ENCODE results near the gene PLXNA4. TPM values are rescaled to one million over a fixed set of nuclear protein-coding genes. Genes with fewer than 3 reads are reported as not detected.

PLXNA4 gene
- total and polyA plus RNA-seq, 8 donors, result 0.15 to 12.8 (median 1.6) TPM

GRCh38 chr7:132214452-132214851, 361.8 kb downstream of the PLXNA4 start:
- intact Hi-C loops (cut with DNase I; ENCODE audit: low total_unique reads), result no loop called here
- TF ChIP-seq EP300 (IDR thresholded peaks at IDR 0.05), result no peak
- TF ChIP-seq, protein P1, sequence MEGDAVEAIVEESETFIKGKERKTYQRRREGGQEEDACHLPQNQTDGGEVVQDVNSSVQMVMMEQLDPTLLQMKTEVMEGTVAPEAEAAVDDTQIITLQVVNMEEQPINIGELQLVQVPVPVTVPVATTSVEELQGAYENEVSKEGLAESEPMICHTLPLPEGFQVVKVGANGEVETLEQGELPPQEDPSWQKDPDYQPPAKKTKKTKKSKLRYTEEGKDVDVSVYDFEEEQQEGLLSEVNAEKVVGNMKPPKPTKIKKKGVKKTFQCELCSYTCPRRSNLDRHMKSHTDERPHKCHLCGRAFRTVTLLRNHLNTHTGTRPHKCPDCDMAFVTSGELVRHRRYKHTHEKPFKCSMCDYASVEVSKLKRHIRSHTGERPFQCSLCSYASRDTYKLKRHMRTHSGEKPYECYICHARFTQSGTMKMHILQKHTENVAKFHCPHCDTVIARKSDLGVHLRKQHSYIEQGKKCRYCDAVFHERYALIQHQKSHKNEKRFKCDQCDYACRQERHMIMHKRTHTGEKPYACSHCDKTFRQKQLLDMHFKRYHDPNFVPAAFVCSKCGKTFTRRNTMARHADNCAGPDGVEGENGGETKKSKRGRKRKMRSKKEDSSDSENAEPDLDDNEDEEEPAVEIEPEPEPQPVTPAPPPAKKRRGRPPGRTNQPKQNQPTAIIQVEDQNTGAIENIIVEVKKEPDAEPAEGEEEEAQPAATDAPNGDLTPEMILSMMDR (IDR thresholded peaks at IDR 0.05), result no peak
- no peak for TF ChIP-seq POLR2A (IDR thresholded peaks at IDR 0.05)
- no peak for TF ChIP-seq POLR2AphosphoS5 (IDR thresholded peaks at IDR 0.05)
- 65 to 83% (median 76%) methylated on average over 6 of the region's 6 CpGs for WGBS, 5 donors

GRCh38 chr7:132213583-132213982, 362.7 kb downstream of the PLXNA4 start:
- DNase-seq, result no peak

More at GRCh38 chr7:132214452-132214851, 361.8 kb downstream of the PLXNA4 start:
- Histone ChIP-seq H3K27me3 (no peaks in the 10 kb centered on the region), H3K27ac (no peak overlapping the region), H3K4me1 (no peaks in the 10 kb centered on the region), H3K36me3 (no peaks in the 10 kb centered on the region), H3K4me3 (no peak overlapping the region), H3K9me3 (no peaks in the 10 kb centered on the region)
- no peak for DNase-seq

GRCh38 chr7:132211971-132212370, 364.3 kb downstream of the PLXNA4 start:
- no peaks in the 10 kb centered on the region for H3K27me3 ChIP-seq
- 81 to 100% (median 97%) methylated on average over 3 to 4 of the region's 4 CpGs for WGBS, 5 donors
- no peak overlapping the region for H3K27ac ChIP-seq
- DNase-seq, result no peak
- peaks cover 0 to 6% (median 0%) of the 10 kb centered on the region in 4 donors for H3K36me3 ChIP-seq
- no peak for TF ChIP-seq POLR2AphosphoS5 (IDR thresholded peaks at IDR 0.05)
- TF ChIP-seq, protein P1 (IDR thresholded peaks at IDR 0.05), result no peak
- no peak for TF ChIP-seq POLR2A (IDR thresholded peaks at IDR 0.05)
- no peak for TF ChIP-seq EP300 (IDR thresholded peaks at IDR 0.05)
- H3K4me3 ChIP-seq, result no peak overlapping the region
- intact Hi-C loops (cut with DNase I; ENCODE audit: low total_unique reads), result no loop called here
- H3K4me1 ChIP-seq, result no peaks in the 10 kb centered on the region
- no peaks in the 10 kb centered on the region for H3K9me3 ChIP-seq

More at GRCh38 chr7:132213583-132213982, 362.7 kb downstream of the PLXNA4 start:
- Histone ChIP-seq H3K27ac (no peak overlapping the region), H3K4me1 (no peaks in the 10 kb centered on the region), H3K9me3 (no peaks in the 10 kb centered on the region), H3K4me3 (no peak overlapping the region), H3K36me3 (peaks cover 0 to 2% (median 0%) of the 10 kb centered on the region in 4 donors), H3K27me3 (no peaks in the 10 kb centered on the region)
- intact Hi-C loops (cut with DNase I; ENCODE audit: low total_unique reads), result no loop called here
- 73 to 88% (median 85%) methylated on average over 5 of the region's 5 CpGs for WGBS, 5 donors
- TF ChIP-seq, protein P1 (IDR thresholded peaks at IDR 0.05), result no peak
- TF ChIP-seq POLR2A (IDR thresholded peaks at IDR 0.05) (no peak), EP300 (IDR thresholded peaks at IDR 0.05) (no peak), POLR2AphosphoS5 (IDR thresholded peaks at IDR 0.05) (no peak)

DNA sequence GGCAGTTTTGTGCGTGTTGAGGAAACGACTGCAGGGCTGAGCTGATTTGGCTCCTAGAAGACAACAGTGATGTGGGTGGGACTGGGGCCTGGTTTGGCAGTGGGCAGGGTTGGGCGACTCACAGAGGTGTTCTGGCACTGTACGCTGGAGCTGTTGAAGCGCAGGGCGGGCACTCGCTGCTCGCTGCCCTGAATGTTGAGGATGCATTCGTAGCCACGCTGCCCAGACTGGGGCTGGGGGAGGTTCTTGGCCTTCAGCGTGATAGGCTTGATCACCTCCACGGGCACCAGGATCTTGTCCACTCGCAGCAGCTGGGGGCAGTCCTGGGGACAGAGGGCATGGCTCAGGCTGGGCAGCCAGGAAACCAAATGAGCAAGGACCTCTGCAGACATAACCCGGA, 365.4 kb downstream of the PLXNA4 start:
- H3K9me3 ChIP-seq, result no peaks in the 10 kb centered on the region
- 88 to 96% (median 94%) methylated on average over 12 to 14 of the region's 14 CpGs for WGBS, 5 donors
- H3K36me3 ChIP-seq, result peaks cover 0 to 6% (median 0%) of the 10 kb centered on the region in 4 donors
- no peaks in the 10 kb centered on the region for H3K27me3 ChIP-seq
- no peaks in the 10 kb centered on the region for H3K4me1 ChIP-seq
- no peak for DNase-seq
- H3K27ac ChIP-seq, result no peak overlapping the region
- TF ChIP-seq POLR2AphosphoS5 (IDR thresholded peaks at IDR 0.05) (no peak), EP300 (IDR thresholded peaks at IDR 0.05) (no peak), POLR2A (IDR thresholded peaks at IDR 0.05) (no peak)
- TF ChIP-seq, protein P1 (IDR thresholded peaks at IDR 0.05), result no peak
- H3K4me3 ChIP-seq, result no peak overlapping the region
- intact Hi-C loops (cut with DNase I; ENCODE audit: low total_unique reads), result no loop called here

All from stomach (tissue), 9 donors.